Measurements from ENCODE around the gene MARK3.

Gene MARK3

DNA sequence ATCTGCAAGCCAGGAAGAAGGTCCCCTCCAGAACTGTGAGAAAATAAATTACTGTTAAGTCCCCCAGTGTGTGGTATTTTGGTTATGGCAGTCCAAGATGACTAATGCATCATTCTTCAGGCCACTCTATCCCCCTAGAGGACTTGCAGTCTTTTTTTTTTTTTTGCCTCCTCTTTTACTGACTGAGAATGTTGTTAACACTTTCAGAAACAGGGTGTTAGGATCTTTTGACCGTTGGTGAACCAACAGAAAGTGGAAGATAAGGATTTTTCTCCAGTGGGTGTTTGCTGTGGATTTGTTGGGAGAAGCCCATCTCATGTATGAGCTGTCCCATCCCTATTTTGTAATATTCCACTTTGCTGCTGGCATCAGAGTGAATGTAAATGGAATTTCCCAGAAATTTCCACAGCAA is 37.8 kb downstream of the MARK3 start:
- Histone ChIP-seq H3K4me3 (ENCODE audit: low read depth in 1 of 2, low read length in 2 of 2) (no peak overlapping the region), H3K4me1 (ENCODE audit: control insufficient read depth in 1 of 2, insufficient read depth in 2 of 2, low read length in 2 of 2) (peaks cover 4 to 11% of the 10 kb centered on the region in 2 donors), H3K27me3 (ENCODE audit: low read depth, low read length) (no peaks in the 10 kb centered on the region), H3K27ac (ENCODE audit: low read length) (no peak overlapping the region), H3K36me3 (ENCODE audit: control insufficient read depth in 1 of 2, insufficient read depth in 2 of 2, low read length in 2 of 2) (no peaks in the 10 kb centered on the region), H3K9me3 (ENCODE audit: control insufficient read depth in 1 of 2, low read length in 2 of 2) (no peaks in the 10 kb centered on the region)

DNA sequence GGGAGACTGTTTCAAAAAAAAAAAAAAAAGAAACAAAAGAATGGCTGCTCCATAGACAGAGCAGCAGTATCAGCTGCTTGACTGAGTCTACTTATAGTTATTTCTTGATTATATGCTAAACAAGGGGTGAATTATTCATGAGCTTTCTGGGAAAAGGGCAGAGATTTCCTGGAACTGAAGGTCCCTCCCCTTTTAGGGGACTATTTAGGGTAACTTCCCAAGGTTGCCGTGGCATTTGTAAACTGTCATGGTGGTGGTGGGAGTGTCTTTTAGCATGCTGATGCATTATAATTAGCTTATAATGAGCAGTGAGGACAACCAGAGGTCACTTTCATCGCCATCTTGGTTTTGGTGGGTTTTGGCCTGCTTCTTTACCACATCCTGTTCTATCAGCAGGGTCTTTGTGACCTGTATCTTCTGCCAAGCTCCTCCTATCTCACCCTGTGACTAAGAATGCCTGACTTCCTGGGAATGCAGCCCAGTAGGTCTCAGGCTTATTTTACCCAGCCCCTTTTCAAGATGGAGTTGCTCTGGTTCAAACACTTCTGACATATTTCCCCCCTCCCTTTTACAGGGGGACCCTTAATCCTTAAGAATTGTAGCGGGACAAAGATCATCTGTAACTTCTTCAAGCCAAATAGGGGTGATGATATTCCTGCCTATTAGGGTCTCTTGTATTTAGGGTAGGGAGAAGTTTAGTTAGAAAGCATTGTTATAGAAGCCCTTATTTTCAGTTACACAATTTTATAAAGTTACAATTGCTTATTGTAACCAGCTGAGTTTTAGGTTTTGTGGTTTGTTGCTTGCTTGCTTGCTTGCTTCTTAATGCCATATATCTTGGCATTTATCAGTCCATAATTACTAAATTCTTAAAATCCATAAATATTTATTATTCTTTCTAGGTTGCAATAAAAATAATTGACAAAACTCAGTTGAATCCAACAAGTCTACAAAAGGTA is 42.5 kb downstream of the MARK3 start:
- Histone ChIP-seq H3K4me1 (ENCODE audit: control insufficient read depth in 1 of 2, insufficient read depth in 2 of 2, low read length in 2 of 2) (peaks cover 11 to 28% of the 10 kb centered on the region in 2 donors), H3K36me3 (ENCODE audit: control insufficient read depth in 1 of 2, insufficient read depth in 2 of 2, low read length in 2 of 2) (peaks cover 0 to 2% of the 10 kb centered on the region in 2 donors), H3K4me3 (ENCODE audit: low read depth in 1 of 2, low read length in 2 of 2) (no peak overlapping the region), H3K9me3 (ENCODE audit: control insufficient read depth in 1 of 2, low read length in 2 of 2) (no peaks in the 10 kb centered on the region), H3K27ac (ENCODE audit: low read length) (no peak overlapping the region), H3K27me3 (ENCODE audit: low read depth, low read length) (no peaks in the 10 kb centered on the region)

GRCh38 chr14:103428723-103429556 is 43.7 kb downstream of the MARK3 start:
- Histone ChIP-seq H3K4me3 (ENCODE audit: low read depth in 1 of 2, low read length in 2 of 2) (no peak overlapping the region), H3K9me3 (ENCODE audit: control insufficient read depth in 1 of 2, low read length in 2 of 2) (no peaks in the 10 kb centered on the region), H3K27me3 (ENCODE audit: low read depth, low read length) (no peaks in the 10 kb centered on the region), H3K36me3 (ENCODE audit: control insufficient read depth in 1 of 2, insufficient read depth in 2 of 2, low read length in 2 of 2) (peaks cover under 1 to 4% of the 10 kb centered on the region in 2 donors), H3K27ac (ENCODE audit: low read length) (no peak overlapping the region), H3K4me1 (ENCODE audit: control insufficient read depth in 1 of 2, insufficient read depth in 2 of 2, low read length in 2 of 2) (peaks cover 11 to 25% of the 10 kb centered on the region in 2 donors)

DNA sequence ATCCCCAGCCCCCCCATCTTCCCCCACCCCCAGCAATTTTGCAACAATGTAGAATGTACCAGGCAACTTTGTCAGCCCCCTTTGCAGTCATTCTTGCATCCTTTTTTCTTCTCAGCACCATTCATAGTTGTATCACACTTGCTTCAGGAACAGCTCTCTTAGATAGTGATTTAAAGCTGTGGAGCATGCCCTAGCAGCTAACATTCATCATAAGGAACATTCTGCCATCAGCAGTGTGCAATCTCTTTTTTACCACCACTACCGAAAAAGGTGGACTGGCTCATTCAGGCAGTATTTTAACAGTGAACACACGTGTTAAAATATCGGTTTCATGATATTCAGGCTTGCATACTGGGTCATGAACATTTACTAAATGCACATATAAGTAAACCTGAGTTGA is 45.1 kb downstream of the MARK3 start:
- Histone ChIP-seq H3K4me1 (ENCODE audit: control insufficient read depth in 1 of 2, insufficient read depth in 2 of 2, low read length in 2 of 2) (peaks cover 11 to 30% of the 10 kb centered on the region in 2 donors), H3K9me3 (ENCODE audit: control insufficient read depth in 1 of 2, low read length in 2 of 2) (no peaks in the 10 kb centered on the region), H3K4me3 (ENCODE audit: low read depth in 1 of 2, low read length in 2 of 2) (no peak overlapping the region), H3K27me3 (ENCODE audit: low read depth, low read length) (no peaks in the 10 kb centered on the region), H3K36me3 (ENCODE audit: control insufficient read depth in 1 of 2, insufficient read depth in 2 of 2, low read length in 2 of 2) (peaks cover 4 to 8% of the 10 kb centered on the region in 2 donors), H3K27ac (ENCODE audit: low read length) (no peak overlapping the region)

GRCh38 chr14:103432627-103433026 is 47.4 kb downstream of the MARK3 start:
- H3K36me3 ChIP-seq (ENCODE audit: control insufficient read depth in 1 of 2, insufficient read depth in 2 of 2, low read length in 2 of 2) = peaks cover 4 to 8% of the 10 kb centered on the region in 2 donors
- no peak overlapping the region for H3K4me3 ChIP-seq (ENCODE audit: low read depth in 1 of 2, low read length in 2 of 2)
- H3K27me3 ChIP-seq (ENCODE audit: low read depth, low read length) = no peaks in the 10 kb centered on the region
- peaks cover 11 to 27% of the 10 kb centered on the region in 2 donors for H3K4me1 ChIP-seq (ENCODE audit: control insufficient read depth in 1 of 2, insufficient read depth in 2 of 2, low read length in 2 of 2)
- H3K27ac ChIP-seq (ENCODE audit: low read length) = no peak overlapping the region
- H3K9me3 ChIP-seq (ENCODE audit: control insufficient read depth in 1 of 2, low read length in 2 of 2) = no peaks in the 10 kb centered on the region

DNA sequence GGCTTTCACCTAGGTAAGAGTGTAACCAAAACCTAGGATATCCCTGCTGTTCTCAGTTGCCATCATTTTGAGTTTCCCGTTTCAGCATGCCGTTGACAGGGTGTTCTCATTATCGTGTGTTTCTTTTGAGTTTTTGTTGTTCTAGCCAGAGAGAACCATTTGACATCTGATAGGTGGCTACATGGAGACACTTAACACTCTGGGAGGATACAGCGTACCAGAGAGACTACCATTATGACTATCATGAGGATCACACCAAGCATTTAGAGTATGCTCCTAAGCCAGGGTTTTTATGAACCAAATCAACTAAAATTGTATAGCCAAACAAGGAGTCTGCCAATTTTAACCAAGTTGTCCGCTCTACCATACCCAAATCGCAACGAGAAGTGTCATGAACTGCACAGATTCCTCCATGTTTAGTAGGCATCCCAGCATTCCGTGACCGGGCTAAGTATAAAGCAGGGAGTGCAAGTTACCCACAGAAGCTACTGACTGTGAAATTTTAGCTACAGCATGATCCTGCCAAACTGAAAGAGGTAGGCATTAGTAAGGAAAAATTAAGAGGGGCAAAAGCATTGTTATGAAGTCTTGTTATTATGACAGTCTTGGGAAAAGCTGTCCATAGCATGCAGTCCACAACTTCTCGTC is 48.8 kb downstream of the MARK3 start:
- H3K4me3 ChIP-seq (ENCODE audit: low read depth in 1 of 2, low read length in 2 of 2) = no peak overlapping the region
- H3K36me3 ChIP-seq (ENCODE audit: control insufficient read depth in 1 of 2, insufficient read depth in 2 of 2, low read length in 2 of 2) = peaks cover 4 to 8% of the 10 kb centered on the region in 2 donors
- peaks cover 5 to 16% of the 10 kb centered on the region in 2 donors for H3K4me1 ChIP-seq (ENCODE audit: control insufficient read depth in 1 of 2, insufficient read depth in 2 of 2, low read length in 2 of 2)
- H3K27me3 ChIP-seq (ENCODE audit: low read depth, low read length) = no peaks in the 10 kb centered on the region
- no peaks in the 10 kb centered on the region for H3K9me3 ChIP-seq (ENCODE audit: control insufficient read depth in 1 of 2, low read length in 2 of 2)
- no peak overlapping the region for H3K27ac ChIP-seq (ENCODE audit: low read length)

DNA sequence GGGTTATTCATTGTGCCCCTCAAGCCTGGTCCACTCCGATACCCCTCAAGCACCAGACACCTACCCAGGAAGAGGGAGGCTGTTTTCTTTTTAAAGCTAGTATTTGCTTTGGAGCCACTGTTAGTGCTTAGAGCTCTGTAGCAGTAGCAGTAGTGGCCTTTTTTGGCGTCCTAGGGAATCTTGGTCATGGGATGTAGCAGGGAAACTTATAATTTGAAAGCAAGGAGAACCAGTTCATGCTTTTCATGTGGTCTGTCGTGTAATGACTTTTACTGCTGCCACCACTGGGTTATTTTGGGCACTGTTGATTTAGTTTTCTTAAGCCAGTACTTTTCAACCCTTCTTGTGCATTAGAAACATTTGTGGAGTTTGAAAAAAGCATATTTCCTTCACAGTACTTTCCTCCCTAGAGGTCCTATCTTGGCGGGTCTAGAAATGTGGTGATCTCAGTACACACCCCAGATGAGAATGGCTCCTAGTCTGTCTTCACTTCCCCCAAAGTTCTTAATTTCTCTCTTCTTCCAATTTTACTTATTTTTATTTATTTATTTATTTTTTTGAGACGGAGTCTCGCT is 49.7 kb downstream of the MARK3 start:
- H3K4me1 ChIP-seq (ENCODE audit: control insufficient read depth in 1 of 2, insufficient read depth in 2 of 2, low read length in 2 of 2) = peaks cover 0 to 10% of the 10 kb centered on the region in 2 donors
- H3K27ac ChIP-seq (ENCODE audit: low read length) = no peak overlapping the region
- no peak overlapping the region for H3K4me3 ChIP-seq (ENCODE audit: low read depth in 1 of 2, low read length in 2 of 2)
- no peaks in the 10 kb centered on the region for H3K27me3 ChIP-seq (ENCODE audit: low read depth, low read length)
- H3K9me3 ChIP-seq (ENCODE audit: control insufficient read depth in 1 of 2, low read length in 2 of 2) = no peaks in the 10 kb centered on the region
- H3K36me3 ChIP-seq (ENCODE audit: control insufficient read depth in 1 of 2, insufficient read depth in 2 of 2, low read length in 2 of 2) = peaks cover 7 to 9% of the 10 kb centered on the region in 2 donors

- no peak overlapping the region for H3K4me3 ChIP-seq (ENCODE audit: low read depth in 1 of 2, low read length in 2 of 2)
- H3K36me3 ChIP-seq (ENCODE audit: control insufficient read depth in 1 of 2, insufficient read depth in 2 of 2, low read length in 2 of 2) = peaks cover 7 to 9% of the 10 kb centered on the region in 2 donors
- H3K27ac ChIP-seq (ENCODE audit: low read length) = no peak overlapping the region
- H3K4me1 ChIP-seq (ENCODE audit: control insufficient read depth in 1 of 2, insufficient read depth in 2 of 2, low read length in 2 of 2) = peaks cover 0 to 5% of the 10 kb centered on the region in 2 donors
- H3K27me3 ChIP-seq (ENCODE audit: low read depth, low read length) = no peaks in the 10 kb centered on the region
- H3K9me3 ChIP-seq (ENCODE audit: control insufficient read depth in 1 of 2, low read length in 2 of 2) = no peaks in the 10 kb centered on the region
These were observed 51.3 kb downstream of the MARK3 start for GRCh38 chr14:103436533-103436932.

- H3K27ac ChIP-seq (ENCODE audit: low read length) = no peak overlapping the region
- no peak overlapping the region for H3K4me3 ChIP-seq (ENCODE audit: low read depth in 1 of 2, low read length in 2 of 2)
- H3K36me3 ChIP-seq (ENCODE audit: control insufficient read depth in 1 of 2, insufficient read depth in 2 of 2, low read length in 2 of 2) = peaks cover 3 to 8% of the 10 kb centered on the region in 2 donors
- no peaks in the 10 kb centered on the region for H3K27me3 ChIP-seq (ENCODE audit: low read depth, low read length)
- peaks cover 0 to 7% of the 10 kb centered on the region in 2 donors for H3K4me1 ChIP-seq (ENCODE audit: control insufficient read depth in 1 of 2, insufficient read depth in 2 of 2, low read length in 2 of 2)
- no peaks in the 10 kb centered on the region for H3K9me3 ChIP-seq (ENCODE audit: control insufficient read depth in 1 of 2, low read length in 2 of 2)
These were observed 57.1 kb downstream of the MARK3 start for GRCh38 chr14:103442288-103442687.

DNA sequence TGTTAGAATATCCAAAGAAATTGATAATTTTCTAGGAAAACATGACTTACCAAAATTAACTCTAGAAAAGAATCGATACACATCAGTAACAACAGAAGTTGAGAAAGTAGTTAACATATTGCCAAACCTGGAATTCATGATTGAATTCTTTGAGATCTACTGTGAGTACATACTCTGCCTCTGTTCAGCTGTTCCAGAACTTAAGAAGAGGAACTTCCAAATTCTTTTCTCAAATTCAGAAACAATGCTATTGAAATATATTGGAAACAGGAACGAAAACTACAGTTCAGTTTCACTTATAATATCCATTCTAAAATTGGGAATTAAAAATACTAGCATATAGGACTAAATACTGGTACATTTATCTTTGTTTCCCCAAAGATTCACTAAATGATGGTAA is 57.9 kb downstream of the MARK3 start:
- H3K9me3 ChIP-seq (ENCODE audit: control insufficient read depth in 1 of 2, low read length in 2 of 2) = no peaks in the 10 kb centered on the region
- H3K4me1 ChIP-seq (ENCODE audit: control insufficient read depth in 1 of 2, insufficient read depth in 2 of 2, low read length in 2 of 2) = peaks cover 0 to 8% of the 10 kb centered on the region in 2 donors
- H3K27me3 ChIP-seq (ENCODE audit: low read depth, low read length) = no peaks in the 10 kb centered on the region
- no peak overlapping the region for H3K4me3 ChIP-seq (ENCODE audit: low read depth in 1 of 2, low read length in 2 of 2)
- H3K36me3 ChIP-seq (ENCODE audit: control insufficient read depth in 1 of 2, insufficient read depth in 2 of 2, low read length in 2 of 2) = peaks cover 3 to 8% of the 10 kb centered on the region in 2 donors
- no peak overlapping the region for H3K27ac ChIP-seq (ENCODE audit: low read length)

Measured in muscle layer of duodenum (tissue), 2 donors.